GM12865 (cell line): ENCODE results near the gene EZH2.
A peak's percentile ranks its signal among the peaks of the same experiment; 100 is the strongest.

Source experiments
- DNase-seq: peaks from one replicate; pipeline ENCODE4 v3.0.0; 2010; ENCODE audit warnings: low read depth
- H3K4me3 ChIP-seq: 2 replicates; pipeline ENCODE4 v1.5.1; 2011; ENCODE audit warnings: mild to moderate bottlenecking, low read depth, low read length, control low read depth
- CTCF ChIP-seq: IDR thresholded peaks from 2 replicates; pipeline ENCODE4 v1.5.1; 2011; ENCODE audit warnings: low read length, control low read depth, low read depth, inconsistent platforms; ENCODE audit not compliant: insufficient read depth; ENCODE audit errors: missing control alignments

The EZH2 gene

DNA sequence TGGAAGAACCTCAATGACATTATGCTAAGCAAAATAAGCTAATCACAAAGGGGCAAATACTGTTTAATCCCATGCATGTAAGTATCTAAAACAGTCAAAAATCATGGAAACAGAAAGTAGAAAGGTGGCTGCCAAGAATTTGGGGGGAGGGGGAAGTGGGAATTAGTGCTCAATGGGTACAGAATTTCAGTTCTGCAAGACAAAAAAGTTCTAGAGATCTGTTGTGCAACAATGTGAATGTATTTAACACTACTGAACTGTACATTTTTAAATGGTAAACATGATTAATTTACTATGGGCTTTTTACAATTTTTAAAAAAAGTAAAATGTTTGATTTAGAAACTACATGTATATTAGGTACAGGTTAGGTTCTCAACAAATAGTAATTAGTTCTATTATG lies 11.9 kb downstream of the EZH2 start:
- DNase-seq, result no peak
- H3K4me3 ChIP-seq, result no peak overlapping the region
- no peak for TF ChIP-seq CTCF

GRCh38 chr7:148871551-148871950 lies 12.5 kb downstream of the EZH2 start:
- no peak for TF ChIP-seq CTCF
- no peak for DNase-seq
- H3K4me3 ChIP-seq, result no peak overlapping the region

DNA sequence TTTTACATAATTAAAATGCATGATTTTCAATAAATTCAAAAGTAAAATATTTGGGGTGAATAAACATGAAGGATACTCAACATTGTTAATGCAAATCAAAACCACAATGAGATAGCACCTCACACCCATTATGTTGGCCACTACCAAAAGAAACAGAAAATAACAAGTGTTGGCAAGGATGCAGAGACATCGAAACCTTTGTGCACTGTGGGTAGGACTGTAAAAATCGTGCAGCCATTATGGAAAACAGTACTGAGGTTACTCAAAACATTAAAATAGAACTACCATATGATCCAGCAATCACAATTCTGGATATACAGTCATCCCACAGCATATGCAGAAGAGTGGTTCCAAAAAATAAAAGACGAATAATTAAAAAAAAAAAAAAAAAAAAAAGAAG lies 13.1 kb downstream of the EZH2 start:
- no peak for TF ChIP-seq CTCF
- DNase-seq, result no peak
- no peak overlapping the region for H3K4me3 ChIP-seq

GRCh38 chr7:148868378-148868674 lies 15.8 kb downstream of the EZH2 start:
- no peak overlapping the region for H3K4me3 ChIP-seq
- no peak for DNase-seq

DNA sequence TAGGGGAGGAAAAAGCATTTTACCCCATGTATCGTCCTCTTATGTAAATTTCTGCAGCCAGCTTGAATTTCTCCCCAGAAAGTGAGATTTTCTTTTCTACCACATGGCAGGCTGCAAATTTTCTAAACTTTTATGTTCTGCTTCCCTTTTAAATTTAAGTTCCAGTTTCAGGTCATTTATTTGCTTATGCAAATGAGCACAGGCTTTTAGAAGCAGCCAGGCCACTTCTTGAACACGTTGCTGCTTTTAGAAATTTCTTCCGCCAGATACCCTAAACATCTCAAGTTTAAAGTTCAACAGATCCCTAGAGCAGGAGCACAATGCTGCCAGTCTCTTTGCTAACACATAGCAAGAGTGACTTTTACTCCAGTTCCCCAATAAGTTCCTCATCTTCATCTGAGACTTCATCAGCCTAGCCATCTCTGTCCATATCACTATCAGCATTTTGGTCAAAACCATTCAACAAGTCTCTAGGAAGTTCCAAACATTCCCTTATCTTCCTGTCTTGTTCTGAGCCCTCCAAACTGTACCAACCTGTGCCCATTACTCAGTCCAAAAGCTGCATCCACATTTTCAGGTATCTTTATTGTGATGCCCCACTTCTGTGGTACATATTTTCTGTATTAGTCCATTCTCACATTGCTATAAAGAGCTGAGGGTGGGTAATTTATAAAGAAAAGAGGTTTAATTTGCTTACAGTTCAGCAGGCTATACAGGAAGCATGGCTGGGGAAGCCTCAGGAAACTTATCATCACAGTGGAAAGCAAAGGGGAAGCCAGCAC lies 16.3 kb downstream of the EZH2 start:
- no peak for TF ChIP-seq CTCF
- peak; percentile 45 for DNase-seq
- H3K4me3 ChIP-seq, result no peak overlapping the region

More at GRCh38 chr7:148868378-148868674, 15.8 kb downstream of the EZH2 start:
- no peak for TF ChIP-seq CTCF

DNA sequence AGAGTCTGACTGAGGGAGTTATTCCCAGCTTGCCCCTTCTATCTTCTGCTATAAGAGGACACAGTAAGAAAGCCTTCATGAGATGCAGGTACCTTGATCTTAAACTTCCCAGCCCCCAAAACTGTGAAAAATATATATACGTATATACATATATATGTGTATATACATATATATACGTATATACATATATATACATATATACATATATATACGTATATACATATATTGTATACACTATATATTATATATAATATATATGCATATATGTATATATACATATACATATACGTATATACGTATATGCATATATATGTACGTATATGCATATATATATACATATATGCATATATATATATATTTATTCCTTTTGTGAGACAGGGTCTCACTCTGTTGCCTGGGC lies 17.7 kb downstream of the EZH2 start:
- no peak overlapping the region for H3K4me3 ChIP-seq
- no peak for DNase-seq
- TF ChIP-seq CTCF, result no peak

DNA sequence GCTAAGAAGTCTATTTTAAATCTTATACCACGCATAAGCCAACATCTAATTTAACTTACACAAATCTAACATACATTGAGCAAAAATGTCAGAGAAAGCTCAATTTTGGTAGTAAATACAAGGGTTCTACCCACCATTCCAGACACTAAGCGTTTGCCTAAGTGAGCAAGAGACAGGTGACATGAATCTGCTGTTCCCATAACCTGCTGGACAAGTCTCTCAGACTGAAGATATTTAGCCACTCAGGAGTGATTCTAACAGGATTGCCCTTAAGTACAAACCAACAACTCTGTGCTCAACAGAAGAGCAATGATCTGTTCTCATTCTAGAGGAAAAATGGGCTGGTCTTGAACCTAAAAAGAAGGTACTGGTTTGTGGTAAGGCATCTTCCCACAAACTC lies 18.8 kb downstream of the EZH2 start:
- no peak for DNase-seq

More for the DNA sequence above, 18.8 kb downstream of the EZH2 start:
- H3K4me3 ChIP-seq, result no peak overlapping the region
- no peak for TF ChIP-seq CTCF
